Stimulated activated memory B cell treated with anti-CD40 and anti-IgM and Interleukin-4, amounts not matched to agents 10 μg/mL and 1 μg/mL and 100 μg/mL, for 72 hours (primary cell): ENCODE data around the gene FIG4.
"Not testable (repeated sequence)": the region's sequence is repeated elsewhere in the genome, so short reads cannot be mapped to it uniquely, and the experiment has no call there.

Experiments
- ATAC-seq: fragments of 150-1000 bp; cut with Tn5 transposase; 2 replicates; pipeline ENCODE4 v1.10.0; 2021
- H3K27ac Mint-ChIP-seq: one replicate; pipeline ENCODE4 v1.8.0; 2022; ENCODE audit warnings: mild to moderate bottlenecking, mixed read lengths
- H3K27me3 Mint-ChIP-seq: one replicate; pipeline ENCODE4 v1.8.0; 2022; ENCODE audit warnings: mixed read lengths
- H3K36me3 Mint-ChIP-seq: one replicate; pipeline ENCODE4 v1.8.0; 2022; ENCODE audit warnings: mixed read lengths
- H3K4me1 Mint-ChIP-seq: one replicate; pipeline ENCODE4 v1.8.0; 2022; ENCODE audit warnings: mixed read lengths
- H3K4me3 Mint-ChIP-seq: one replicate; pipeline ENCODE4 v1.8.0; 2022; ENCODE audit warnings: mild to moderate bottlenecking, moderate library complexity, mixed read lengths
- H3K9me3 Mint-ChIP-seq: one replicate; pipeline ENCODE4 v1.8.0; 2022; ENCODE audit warnings: mixed read lengths

The FIG4 gene

DNA sequence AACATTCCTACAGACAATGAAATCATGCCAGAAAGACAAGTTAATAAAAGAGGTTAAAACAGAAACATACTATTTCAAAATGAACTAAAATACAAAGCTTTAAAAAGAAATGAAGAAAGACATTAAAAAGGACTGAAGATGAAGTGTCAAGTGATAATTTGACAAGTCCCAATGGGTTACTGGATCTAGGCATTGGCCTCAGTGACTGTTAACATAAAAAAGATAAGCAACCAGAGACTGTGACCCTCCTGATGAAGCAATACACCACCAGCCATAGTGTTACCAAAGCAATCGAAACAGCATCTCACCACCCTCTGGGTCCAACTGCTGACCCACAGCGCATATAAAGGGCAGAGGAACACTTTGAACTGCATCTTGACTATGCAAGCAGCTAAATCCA is 130.3 kb downstream of the FIG4 start:
- Mint-ChIP-seq H3K27ac (peak overlapping the region; percentile 52), H3K4me1 (peaks cover 24% of the 10 kb centered on the region), H3K4me3 (no peak overlapping the region), H3K36me3 (peaks cover 46% of the 10 kb centered on the region), H3K9me3 (no peaks in the 10 kb centered on the region), H3K27me3 (no peaks in the 10 kb centered on the region)
- ATAC-seq, result no peak

DNA sequence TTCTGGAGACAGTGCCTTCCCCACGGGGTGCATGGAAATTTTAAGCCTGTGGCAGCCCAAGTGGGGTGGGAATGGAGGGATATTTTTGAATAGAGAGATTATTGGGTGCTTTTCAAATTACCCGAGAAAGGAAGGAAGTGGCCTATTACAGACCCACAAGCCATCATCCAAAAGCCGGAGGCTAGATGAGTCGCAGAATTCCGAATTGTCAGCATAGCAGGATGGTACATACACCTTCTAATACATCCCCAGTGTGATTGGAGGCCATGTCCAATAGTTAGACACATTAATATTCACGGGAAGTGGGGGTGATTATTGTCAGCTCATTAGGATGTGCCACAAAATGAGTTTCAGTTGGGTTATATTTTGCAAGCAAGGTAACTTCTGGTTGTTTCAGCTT is 133.0 kb downstream of the FIG4 start:
- no peak overlapping the region for H3K27ac Mint-ChIP-seq
- no peaks in the 10 kb centered on the region for H3K27me3 Mint-ChIP-seq
- peaks cover 73% of the 10 kb centered on the region for H3K36me3 Mint-ChIP-seq
- no peak overlapping the region for H3K4me3 Mint-ChIP-seq
- peaks cover 24% of the 10 kb centered on the region for H3K4me1 Mint-ChIP-seq
- H3K9me3 Mint-ChIP-seq, result no peaks in the 10 kb centered on the region
- no peak for ATAC-seq

DNA sequence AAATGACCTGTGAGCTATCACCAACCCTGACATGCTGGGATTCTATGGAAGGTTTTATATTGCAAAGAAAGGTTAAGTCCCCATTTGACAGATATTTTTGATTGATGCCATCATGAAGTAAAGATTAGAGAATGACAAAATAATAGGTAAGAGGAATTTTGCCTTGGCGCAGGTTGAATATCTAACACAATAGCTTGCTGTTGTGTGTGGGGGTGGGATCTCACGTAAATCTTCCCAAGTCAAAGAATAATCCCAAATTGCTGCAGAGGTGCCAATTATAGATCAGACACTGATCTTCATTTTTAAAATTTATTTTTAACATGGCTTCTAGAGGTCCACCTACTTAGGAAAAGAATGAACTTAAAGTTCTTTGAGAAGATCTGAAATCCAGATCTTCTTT is 135.5 kb downstream of the FIG4 start:
- Mint-ChIP-seq H3K36me3 (peaks cover 90% of the 10 kb centered on the region), H3K27ac (no peak overlapping the region), H3K4me3 (no peak overlapping the region), H3K27me3 (no peaks in the 10 kb centered on the region), H3K4me1 (peaks cover 4% of the 10 kb centered on the region), H3K9me3 (peaks cover 11% of the 10 kb centered on the region)
- no peak for ATAC-seq

DNA sequence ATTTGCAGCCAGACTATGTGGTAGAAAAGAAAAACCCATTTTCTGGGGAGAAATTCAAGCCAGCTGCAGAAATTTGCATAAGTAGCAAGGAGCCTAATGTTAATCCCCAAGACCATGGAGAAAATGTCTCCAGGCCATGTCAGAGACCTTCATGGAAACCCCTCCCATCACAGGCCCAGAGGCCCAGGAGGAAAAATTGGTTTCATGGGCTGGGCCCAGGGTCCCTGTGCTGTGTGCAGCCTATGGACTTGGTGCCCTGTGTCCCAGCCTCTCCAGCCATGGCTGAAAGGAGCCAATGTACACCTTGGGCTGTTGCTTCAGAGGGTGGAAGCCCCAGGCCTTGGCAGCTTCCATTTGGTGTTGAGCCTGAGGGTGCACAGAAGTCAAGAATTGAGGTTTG is 140.3 kb downstream of the FIG4 start:
- H3K4me3 Mint-ChIP-seq, H3K4me1 Mint-ChIP-seq, H3K27ac Mint-ChIP-seq, H3K27me3 Mint-ChIP-seq, ATAC-seq: not testable (repeated sequence)
- Mint-ChIP-seq H3K36me3 (peaks cover 68% of the 10 kb centered on the region), H3K9me3 (peaks cover 11% of the 10 kb centered on the region)

- no peak for ATAC-seq
- H3K36me3 Mint-ChIP-seq, result peaks cover 40% of the 10 kb centered on the region
- no peak overlapping the region for H3K27ac Mint-ChIP-seq
Observed at GRCh38 chr6:109834131-109834530, 143.0 kb downstream of the FIG4 start.

DNA sequence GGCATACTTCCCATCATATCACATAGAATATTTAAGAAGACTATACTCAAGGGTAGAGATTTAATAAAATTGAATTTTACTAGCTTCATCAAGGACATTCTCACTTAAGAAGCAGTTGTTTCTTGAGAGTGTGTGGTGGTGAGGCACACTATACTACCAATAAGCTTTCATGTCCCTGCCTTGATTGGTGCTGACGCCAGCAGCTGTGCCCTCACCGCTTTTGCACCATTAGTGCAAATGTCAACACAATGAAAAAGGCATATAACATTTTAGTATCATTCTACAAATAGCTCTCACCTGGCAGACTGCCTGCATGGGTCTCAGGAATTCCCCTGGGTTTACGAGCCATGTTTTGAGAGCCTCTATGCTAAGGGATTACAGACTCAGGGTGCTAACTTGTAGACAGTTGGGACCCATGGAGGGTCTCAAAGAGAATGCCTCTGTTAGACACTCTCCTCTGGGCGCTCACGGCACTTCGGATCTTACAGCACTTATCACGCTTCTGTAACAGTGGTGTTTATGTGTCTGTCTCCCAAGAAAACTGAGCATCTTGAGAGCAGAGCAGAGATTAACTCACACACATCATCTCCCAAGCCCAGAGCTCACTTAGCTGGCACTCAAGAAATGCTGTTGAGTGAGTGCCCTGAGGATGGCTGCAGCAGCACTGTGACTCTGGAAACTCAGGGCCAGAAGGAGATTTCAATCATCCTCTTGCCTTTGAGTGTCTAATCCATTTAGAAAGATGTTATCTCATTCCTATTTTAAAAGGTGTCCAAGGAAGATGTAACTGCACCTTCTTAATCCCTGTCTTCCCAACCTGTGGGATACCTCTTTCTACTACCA is 143.7 kb downstream of the FIG4 start:
- no peak overlapping the region for H3K4me3 Mint-ChIP-seq
- no peak overlapping the region for H3K27ac Mint-ChIP-seq
- no peaks in the 10 kb centered on the region for H3K27me3 Mint-ChIP-seq
- H3K36me3 Mint-ChIP-seq, result peaks cover 33% of the 10 kb centered on the region
- H3K4me1 Mint-ChIP-seq, result no peaks in the 10 kb centered on the region
- ATAC-seq, result no peak
- H3K9me3 Mint-ChIP-seq, result peaks cover 7% of the 10 kb centered on the region

More at GRCh38 chr6:109834131-109834530, 143.0 kb downstream of the FIG4 start:
- H3K27me3 Mint-ChIP-seq, result no peaks in the 10 kb centered on the region
- H3K4me3 Mint-ChIP-seq, result no peak overlapping the region
- no peaks in the 10 kb centered on the region for H3K4me1 Mint-ChIP-seq
- H3K9me3 Mint-ChIP-seq, result peaks cover 11% of the 10 kb centered on the region

- peaks cover 3% of the 10 kb centered on the region for H3K9me3 Mint-ChIP-seq
- H3K4me1 Mint-ChIP-seq, result no peaks in the 10 kb centered on the region
- no peaks in the 10 kb centered on the region for H3K27me3 Mint-ChIP-seq
- H3K4me3 Mint-ChIP-seq, result no peak overlapping the region
- H3K36me3 Mint-ChIP-seq, result no peaks in the 10 kb centered on the region
- no peak for ATAC-seq
- H3K27ac Mint-ChIP-seq, result no peak overlapping the region
Observed at GRCh38 chr6:109840034-109840433, 148.9 kb downstream of the FIG4 start.

GRCh38 chr6:109840796-109841195 is 149.7 kb downstream of the FIG4 start:
- Mint-ChIP-seq H3K27ac (no peak overlapping the region), H3K4me1 (no peaks in the 10 kb centered on the region), H3K27me3 (no peaks in the 10 kb centered on the region), H3K9me3 (peaks cover 3% of the 10 kb centered on the region), H3K4me3 (no peak overlapping the region), H3K36me3 (no peaks in the 10 kb centered on the region)
- ATAC-seq, result no peak

GRCh38 chr6:109841869-109842268 is 150.8 kb downstream of the FIG4 start:
- H3K9me3 Mint-ChIP-seq, result peaks cover 3% of the 10 kb centered on the region
- no peak overlapping the region for H3K4me3 Mint-ChIP-seq
- no peaks in the 10 kb centered on the region for H3K27me3 Mint-ChIP-seq
- H3K36me3 Mint-ChIP-seq, result no peaks in the 10 kb centered on the region
- H3K4me1 Mint-ChIP-seq, result no peaks in the 10 kb centered on the region
- no peak for ATAC-seq
- no peak overlapping the region for H3K27ac Mint-ChIP-seq

GRCh38 chr6:109852713-109853112 is 161.6 kb downstream of the FIG4 start:
- Mint-ChIP-seq H3K27ac (no peak overlapping the region), H3K27me3 (no peaks in the 10 kb centered on the region), H3K4me3 (no peak overlapping the region), H3K36me3 (no peaks in the 10 kb centered on the region), H3K4me1 (peaks cover 5% of the 10 kb centered on the region), H3K9me3 (peaks cover 6% of the 10 kb centered on the region)
- ATAC-seq, result no peak

DNA sequence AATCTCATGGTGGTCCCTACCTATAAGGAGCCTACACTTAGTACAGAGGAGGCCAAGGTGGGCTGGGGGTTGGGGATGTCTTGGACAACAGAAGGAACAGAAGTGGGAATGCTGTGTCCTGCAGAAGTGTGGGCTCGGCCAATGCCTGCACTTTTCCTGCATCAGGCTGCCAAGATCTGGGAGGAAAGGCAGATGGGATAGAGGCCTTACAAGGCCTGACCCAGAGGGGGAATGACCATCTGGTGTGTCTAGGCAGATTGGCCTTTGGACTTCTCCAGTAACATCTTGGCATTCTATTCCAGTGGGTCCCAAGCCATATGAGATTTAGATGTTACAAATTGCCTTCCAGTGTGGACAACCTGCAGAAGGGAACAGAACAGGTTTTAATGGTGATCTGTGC is 162.3 kb downstream of the FIG4 start:
- Mint-ChIP-seq H3K9me3 (peaks cover 6% of the 10 kb centered on the region), H3K36me3 (no peaks in the 10 kb centered on the region), H3K4me3 (no peak overlapping the region), H3K27ac (no peak overlapping the region), H3K4me1 (peaks cover 5% of the 10 kb centered on the region), H3K27me3 (no peaks in the 10 kb centered on the region)
- ATAC-seq, result no peak

DNA sequence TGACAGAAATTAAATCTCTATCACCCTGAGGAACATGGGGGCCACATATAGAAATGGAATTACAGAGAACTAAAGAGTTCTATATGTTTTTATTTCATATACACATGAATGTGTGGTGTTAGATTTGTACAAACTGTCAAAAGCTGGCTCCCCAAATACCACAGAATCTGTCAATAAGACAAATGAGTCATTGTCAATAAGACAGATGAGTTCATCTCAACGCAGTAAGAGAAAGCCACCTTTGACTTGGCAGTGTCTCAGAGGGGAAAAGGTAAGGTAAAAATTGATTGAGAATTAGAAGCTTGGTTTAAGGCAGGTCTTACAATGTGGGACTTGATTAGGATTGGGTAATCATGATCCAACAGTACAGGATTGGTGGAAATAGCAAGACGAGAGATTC is 162.9 kb downstream of the FIG4 start:
- no peak for ATAC-seq
- H3K27me3 Mint-ChIP-seq, result no peaks in the 10 kb centered on the region
- H3K36me3 Mint-ChIP-seq, result no peaks in the 10 kb centered on the region
- no peak overlapping the region for H3K4me3 Mint-ChIP-seq
- peaks cover 5% of the 10 kb centered on the region for H3K4me1 Mint-ChIP-seq
- peaks cover 4% of the 10 kb centered on the region for H3K9me3 Mint-ChIP-seq
- no peak overlapping the region for H3K27ac Mint-ChIP-seq

- ATAC-seq, result no peak
- Mint-ChIP-seq H3K27ac (no peak overlapping the region), H3K36me3 (no peaks in the 10 kb centered on the region), H3K9me3 (peaks cover 2% of the 10 kb centered on the region), H3K4me3 (no peak overlapping the region), H3K4me1 (peaks cover 5% of the 10 kb centered on the region), H3K27me3 (peaks cover 6% of the 10 kb centered on the region)
Observed at GRCh38 chr6:109854541-109855308, 163.6 kb downstream of the FIG4 start.

DNA sequence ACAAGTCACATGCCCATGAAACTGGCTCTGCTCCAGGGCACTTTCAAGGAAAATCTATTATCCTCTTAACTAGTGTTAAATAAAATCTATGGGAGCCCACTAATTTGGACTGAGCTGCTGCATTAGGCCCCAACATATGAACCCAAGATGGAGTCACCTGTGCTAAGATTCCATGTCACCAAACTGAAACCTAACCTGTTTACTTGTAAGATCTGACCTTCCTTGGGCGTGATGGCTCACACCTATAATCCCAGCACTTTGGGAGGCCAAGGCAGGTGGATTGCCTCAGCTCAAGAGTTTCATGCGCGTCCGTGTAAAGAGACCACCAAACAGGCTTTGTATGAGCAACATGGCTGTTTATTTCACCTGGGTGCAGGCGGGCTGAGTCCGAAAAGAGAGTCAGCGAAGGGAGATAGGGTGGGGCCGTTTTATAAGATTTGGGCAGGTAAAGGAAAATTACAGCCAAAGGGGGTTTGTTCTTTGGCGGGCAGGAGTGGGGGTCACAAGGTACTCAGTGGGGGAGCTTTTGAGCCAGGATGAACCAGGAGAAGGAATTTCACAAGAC is 164.5 kb downstream of the FIG4 start:
- H3K9me3 Mint-ChIP-seq, ATAC-seq, H3K27ac Mint-ChIP-seq, H3K4me1 Mint-ChIP-seq, H3K4me3 Mint-ChIP-seq, H3K36me3 Mint-ChIP-seq: not testable (repeated sequence)
- peaks cover 14% of the 10 kb centered on the region for H3K27me3 Mint-ChIP-seq

GRCh38 chr6:109861946-109862345 is 170.8 kb downstream of the FIG4 start:
- ATAC-seq, result no peak
- Mint-ChIP-seq H3K9me3 (peaks cover 4% of the 10 kb centered on the region), H3K36me3 (no peaks in the 10 kb centered on the region), H3K27me3 (peaks cover 17% of the 10 kb centered on the region), H3K27ac (no peak overlapping the region), H3K4me1 (no peaks in the 10 kb centered on the region), H3K4me3 (no peak overlapping the region)
